Measurements from ENCODE around the gene ADAMTS12. TPM values are rescaled to one million over a fixed set of nuclear protein-coding genes. Genes with fewer than 3 reads are reported as not detected.

Gene ADAMTS12
- polyA plus RNA-seq, 1 donor from 2014 or later: 0.07 TPM

- Histone ChIP-seq H3K9ac (ENCODE audit: low read length) (no peak overlapping the region), H3K9me2 (ENCODE audit: insufficient read depth, low read length) (no peaks in the 10 kb centered on the region), H4K20me1 (ENCODE audit: insufficient read depth) (no peaks in the 10 kb centered on the region), H3F3A (ENCODE audit: insufficient read depth, low read length, poor library complexity, severe bottlenecking) (no peaks in the 10 kb centered on the region), H3K4me2 (ENCODE audit: low read length) (no peak overlapping the region), H3K79me2 (replicated peaks; ENCODE audit: insufficient read depth, low read length) (no peaks in the 10 kb centered on the region), H2AFZ (ENCODE audit: low read depth, low read length) (no peak overlapping the region), H3K4me3 (ENCODE audit: low read length) (no peak overlapping the region), H3K9me3 (ENCODE audit: low read length) (no peaks in the 10 kb centered on the region), H3K27me3 (ENCODE audit: insufficient read depth, low read depth, low read length) (no peaks in the 10 kb centered on the region), H3K27ac (ENCODE audit: low read length) (no peak overlapping the region), H3K36me3 (ENCODE audit: insufficient read depth, low read length) (no peaks in the 10 kb centered on the region)
- TF ChIP-seq TAF1 (IDR thresholded peaks at IDR 0.05; ENCODE audit: low read depth): no peak
- no peak for TF ChIP-seq CTCF (IDR thresholded peaks at IDR 0.05; ENCODE audit: poor library complexity, severe bottlenecking)
- no peak for TF ChIP-seq REST (IDR thresholded peaks at IDR 0.05; ENCODE audit: borderline replicate concordance)
- no peak for TF ChIP-seq EZH2 (IDR thresholded peaks at IDR 0.05; ENCODE audit: borderline replicate concordance, insufficient read depth, low read length, poor library complexity, severe bottlenecking)
- no peak for TF ChIP-seq EP300 (conservative IDR thresholded peaks at IDR 0.05; ENCODE audit: poor library complexity, severe bottlenecking)
- no peak for TF ChIP-seq RAD21 (conservative IDR thresholded peaks at IDR 0.05)
- no peak for TF ChIP-seq MXI1 (conservative IDR thresholded peaks at IDR 0.05; ENCODE audit: poor library complexity, severe bottlenecking)
- TF ChIP-seq SMC3 (conservative IDR thresholded peaks at IDR 0.05; ENCODE audit: poor library complexity): no peak
- no peak for TF ChIP-seq POLR2AphosphoS5 (IDR thresholded peaks at IDR 0.05)
Observed at GRCh38 chr5:33649549-33650482, 242.0 kb downstream of the ADAMTS12 start.

GRCh38 chr5:33641744-33642505 lies 249.9 kb downstream of the ADAMTS12 start:
- H3K4me3 ChIP-seq (ENCODE audit: low read length): no peak overlapping the region
- H3K9me3 ChIP-seq (ENCODE audit: low read length): no peaks in the 10 kb centered on the region
- no peaks in the 10 kb centered on the region for H3K9me2 ChIP-seq (ENCODE audit: insufficient read depth, low read length)
- H3K9ac ChIP-seq (ENCODE audit: low read length): no peak overlapping the region
- no peaks in the 10 kb centered on the region for H3K36me3 ChIP-seq (ENCODE audit: insufficient read depth, low read length)
- H3K4me2 ChIP-seq (ENCODE audit: low read length): no peak overlapping the region
- no peaks in the 10 kb centered on the region for H3K79me2 ChIP-seq (replicated peaks; ENCODE audit: insufficient read depth, low read length)
- H3F3A ChIP-seq (ENCODE audit: insufficient read depth, low read length, poor library complexity, severe bottlenecking): no peaks in the 10 kb centered on the region
- no peaks in the 10 kb centered on the region for H3K27me3 ChIP-seq (ENCODE audit: insufficient read depth, low read depth, low read length)
- no peak overlapping the region for H2AFZ ChIP-seq (ENCODE audit: low read depth, low read length)
- no peaks in the 10 kb centered on the region for H4K20me1 ChIP-seq (ENCODE audit: insufficient read depth)
- H3K27ac ChIP-seq (ENCODE audit: low read length): no peak overlapping the region
- TF ChIP-seq CTCF (IDR thresholded peaks at IDR 0.05; ENCODE audit: poor library complexity, severe bottlenecking) (no peak), EP300 (conservative IDR thresholded peaks at IDR 0.05; ENCODE audit: poor library complexity, severe bottlenecking) (no peak), SMC3 (conservative IDR thresholded peaks at IDR 0.05; ENCODE audit: poor library complexity) (no peak), REST (IDR thresholded peaks at IDR 0.05; ENCODE audit: borderline replicate concordance) (no peak), TAF1 (IDR thresholded peaks at IDR 0.05; ENCODE audit: low read depth) (no peak), RAD21 (conservative IDR thresholded peaks at IDR 0.05) (no peak), MXI1 (conservative IDR thresholded peaks at IDR 0.05; ENCODE audit: poor library complexity, severe bottlenecking) (no peak), EZH2 (IDR thresholded peaks at IDR 0.05; ENCODE audit: borderline replicate concordance, insufficient read depth, low read length, poor library complexity, severe bottlenecking) (no peak), POLR2AphosphoS5 (IDR thresholded peaks at IDR 0.05) (no peak)

Measured in neural cell (in vitro differentiated cells).